ENCODE measurements around the gene EFHD2.
"Not testable (repeated sequence)": the region's sequence is repeated elsewhere in the genome, so short reads cannot be mapped to it uniquely, and the experiment has no call there.

Gene EFHD2

GRCh38 chr1:15456313-15456954 lies 46.7 kb downstream of the EFHD2 start, which contains the start of gene CELA2A:
CELA2A (plus strand) TSS chr1:15456732; CDS start chr1:15456754, 22 bp downstream.
- DNase-seq, result no peak

GRCh38 chr1:15457585-15457984 lies 47.9 kb downstream of the EFHD2 start:
- DNase-seq, result no peak

GRCh38 chr1:15458388-15458787 lies 48.7 kb downstream of the EFHD2 start:
- DNase-seq, result not testable (repeated sequence)

GRCh38 chr1:15459771-15460707 lies 50.4 kb downstream of the EFHD2 start:
- no peak for DNase-seq

- DNase-seq, result no peak
These were observed 51.0 kb downstream of the EFHD2 start for GRCh38 chr1:15460708-15461095.

GRCh38 chr1:15463064-15463800 lies 53.5 kb downstream of the EFHD2 start:
- peak; percentile 37 for DNase-seq

GRCh38 chr1:15463926-15464322 lies 54.2 kb downstream of the EFHD2 start:
- DNase-seq, result not testable (repeated sequence)

- DNase-seq, result no peak
These were observed 56.0 kb downstream of the EFHD2 start for GRCh38 chr1:15465674-15466073.

- not testable (repeated sequence) for DNase-seq
These were observed 57.4 kb downstream of the EFHD2 start for GRCh38 chr1:15466955-15467625.

GRCh38 chr1:15468145-15468544 lies 58.5 kb downstream of the EFHD2 start:
- no peak for DNase-seq

GRCh38 chr1:15469361-15469760 lies 59.7 kb downstream of the EFHD2 start:
- no peak for DNase-seq

GRCh38 chr1:15469821-15470448 lies 60.2 kb downstream of the EFHD2 start:
- not testable (repeated sequence) for DNase-seq

- DNase-seq, result not testable (repeated sequence)
These were observed 61.4 kb downstream of the EFHD2 start for GRCh38 chr1:15471067-15471466.

GRCh38 chr1:15471723-15472122 lies 62.0 kb downstream of the EFHD2 start:
- not testable (repeated sequence) for DNase-seq

- DNase-seq, result no peak
These were observed 62.9 kb downstream of the EFHD2 start for GRCh38 chr1:15472587-15472986.

GRCh38 chr1:15475752-15476314 lies 66.1 kb downstream of the EFHD2 start, which contains the start of gene CELA2B:
CELA2B (plus strand) TSS chr1:15476104; CDS start chr1:15476126, 22 bp downstream.
- DNase-seq, result no peak

GRCh38 chr1:15476927-15477326 lies 67.2 kb downstream of the EFHD2 start:
- DNase-seq, result no peak

GRCh38 chr1:15477646-15478212 lies 68.0 kb downstream of the EFHD2 start:
- DNase-seq, result no peak
